DND-41 (cell line): ENCODE results near the gene PHKB.

Experiments used
- ATAC-seq: fragments of 200-7000 bp; cut with Tn5 transposase; 3 replicates; pipeline ENCODE4 v1.9.1; 2021; ENCODE audit warnings: low read depth; ENCODE audit not compliant: insufficient read depth
- DNase-seq: peaks from one replicate; pipeline ENCODE4 v3.0.0-alpha.2; 2020
- H2AFZ ChIP-seq: 2 replicates; pipeline ENCODE4 v1.6.0; 2012; ENCODE audit warnings: low read depth, low read length
- H3K27ac ChIP-seq: 2 replicates; pipeline ENCODE4 v1.5.1; 2012; ENCODE audit warnings: low read length, inconsistent platforms
- H3K27me3 ChIP-seq: fragments of 200-600 bp; sonication (generic); 2 replicates; pipeline ENCODE4 v1.6.0; 2012; ENCODE audit warnings: low read length, mild to moderate bottlenecking, inconsistent platforms; ENCODE audit not compliant: insufficient read depth, poor library complexity
- H3K36me3 ChIP-seq: 2 replicates; pipeline ENCODE4 v1.5.1; 2012; ENCODE audit warnings: low read length, inconsistent platforms; ENCODE audit not compliant: insufficient read depth
- H3K4me1 ChIP-seq: 2 replicates; pipeline ENCODE4 v1.5.1; 2012; ENCODE audit warnings: mild to moderate bottlenecking, low read length; ENCODE audit not compliant: insufficient read depth
- H3K4me2 ChIP-seq: 2 replicates; pipeline ENCODE4 v1.6.0; 2012; ENCODE audit warnings: mild to moderate bottlenecking, moderate library complexity, low read length, inconsistent platforms; ENCODE audit not compliant: insufficient read depth
- H3K4me3 ChIP-seq, 2 experiments: fragments of 200-600 bp in 1 of 2; shearing (Covaris generic) in 1 of 2; 2 replicates each; pipeline ENCODE4 v1.5.1; 2012 to 2016; ENCODE audit warnings: inconsistent platforms in 2 of 2, low read length in 2 of 2, mild to moderate bottlenecking in 2 of 2, low read depth in 1 of 2, moderate library complexity in 1 of 2
- H3K79me2 ChIP-seq: 2 replicates; pipeline ENCODE4 v1.6.0; 2012; ENCODE audit warnings: low read length, inconsistent platforms; ENCODE audit not compliant: insufficient read depth
- H3K9ac ChIP-seq: 2 replicates; pipeline ENCODE4 v1.6.0; 2012; ENCODE audit warnings: low read depth, mild to moderate bottlenecking, inconsistent platforms, low read length, moderate library complexity
- H3K9me3 ChIP-seq: 2 replicates; pipeline ENCODE4 v1.5.1; 2012; ENCODE audit warnings: low read length, moderate library complexity, mild to moderate bottlenecking, inconsistent platforms; ENCODE audit not compliant: insufficient read depth, severe bottlenecking
- H4K20me1 ChIP-seq: 2 replicates; pipeline ENCODE4 v1.6.0; 2012; ENCODE audit warnings: low read length; ENCODE audit not compliant: insufficient read depth
- CTCF ChIP-seq: IDR thresholded peaks from 2 replicates; pipeline ENCODE4 v1.5.1; 2012; ENCODE audit warnings: borderline replicate concordance, low read length, moderate library complexity, mild to moderate bottlenecking; ENCODE audit not compliant: poor library complexity, severe bottlenecking; ENCODE audit errors: extremely low read depth
- EZH2 ChIP-seq: IDR thresholded peaks from 3 replicates; pipeline ENCODE4 v1.6.1; 2012; ENCODE audit warnings: borderline replicate concordance, low read depth, mild to moderate bottlenecking, moderate library complexity, low read length, inconsistent platforms; ENCODE audit not compliant: severe bottlenecking

PHKB gene

GRCh38 chr16:47728205-47728604, 267.1 kb downstream of the PHKB start:
- no peaks in the 10 kb centered on the region for H3K9me3 ChIP-seq
- H3K36me3 ChIP-seq = no peaks in the 10 kb centered on the region
- no peak overlapping the region for H3K4me3 ChIP-seq
- no peak for TF ChIP-seq EZH2
- TF ChIP-seq CTCF = no peak
- H3K4me2 ChIP-seq = no peak overlapping the region
- no peaks in the 10 kb centered on the region for H4K20me1 ChIP-seq
- no peaks in the 10 kb centered on the region for H3K27me3 ChIP-seq
- H3K9ac ChIP-seq = no peak overlapping the region
- no peak overlapping the region for H2AFZ ChIP-seq
- no peaks in the 10 kb centered on the region for H3K79me2 ChIP-seq
- no peaks in the 10 kb centered on the region for H3K4me1 ChIP-seq
- H3K27ac ChIP-seq = no peak overlapping the region
- ATAC-seq = no peak
- no peak for DNase-seq

- no peaks in the 10 kb centered on the region for H4K20me1 ChIP-seq
- no peaks in the 10 kb centered on the region for H3K4me1 ChIP-seq
- no peaks in the 10 kb centered on the region for H3K9me3 ChIP-seq
- no peaks in the 10 kb centered on the region for H3K79me2 ChIP-seq
- no peaks in the 10 kb centered on the region for H3K36me3 ChIP-seq
- ATAC-seq (no peak), DNase-seq (no peak)
- no peak overlapping the region for H3K27ac ChIP-seq
- H3K9ac ChIP-seq = no peak overlapping the region
- H3K4me3 ChIP-seq = no peak overlapping the region
- no peak for TF ChIP-seq EZH2
- no peak for TF ChIP-seq CTCF
- no peak overlapping the region for H2AFZ ChIP-seq
- no peaks in the 10 kb centered on the region for H3K27me3 ChIP-seq
- no peak overlapping the region for H3K4me2 ChIP-seq
These were observed 268.6 kb downstream of the PHKB start for GRCh38 chr16:47729701-47730100.

- H3K36me3 ChIP-seq = no peaks in the 10 kb centered on the region
- no peak for TF ChIP-seq CTCF
- TF ChIP-seq EZH2 = no peak
- DNase-seq (no peak), ATAC-seq (no peak)
- no peak overlapping the region for H3K9ac ChIP-seq
- H3K27ac ChIP-seq = no peak overlapping the region
- H3K4me3 ChIP-seq = no peak overlapping the region
- no peaks in the 10 kb centered on the region for H3K79me2 ChIP-seq
- H3K4me2 ChIP-seq = no peak overlapping the region
- no peaks in the 10 kb centered on the region for H3K9me3 ChIP-seq
- no peaks in the 10 kb centered on the region for H3K4me1 ChIP-seq
- no peak overlapping the region; the same call in 1 of the 2 replicates for H2AFZ ChIP-seq
- H4K20me1 ChIP-seq = no peaks in the 10 kb centered on the region
- H3K27me3 ChIP-seq = no peaks in the 10 kb centered on the region
These were observed 270.1 kb downstream of the PHKB start for GRCh38 chr16:47731252-47731651.

- ATAC-seq (no peak), DNase-seq (no peak)
- Histone ChIP-seq H3K27ac (no peak overlapping the region), H3K9me3 (no peaks in the 10 kb centered on the region), H3K79me2 (no peaks in the 10 kb centered on the region), H3K4me3 (no peak overlapping the region), H4K20me1 (no peaks in the 10 kb centered on the region), H3K9ac (no peak overlapping the region), H3K4me1 (no peaks in the 10 kb centered on the region), H3K27me3 (no peaks in the 10 kb centered on the region), H3K4me2 (no peak overlapping the region), H3K36me3 (no peaks in the 10 kb centered on the region), H2AFZ (no peak overlapping the region)
- TF ChIP-seq CTCF = no peak
- TF ChIP-seq EZH2 = no peak
These were observed 271.0 kb downstream of the PHKB start for GRCh38 chr16:47732122-47732521.
